A549 (cell line): ENCODE measurements around the gene TTLL9. TPM values are rescaled to one million over a fixed set of nuclear protein-coding genes. Genes with fewer than 3 reads are reported as not detected.

Experiments
- ATAC-seq, 2 experiments: fragments of 200-7000 bp in 1 of 2; fragments of >200 bp in 1 of 2; cut with Nextera tagmentation in 1 of 2; cut with Tn5 transposase in 1 of 2; 3 replicates each; pipeline versions ENCODE4 v1.8.0 to v1.9.1; 2018 to 2020; ENCODE audit warnings: mild to moderate bottlenecking in 1 of 2, moderate library complexity in 1 of 2
- CTCF ChIA-PET: fragments of 300-600 bp; sonication (Branson Sonifier 250); formaldehyde crosslinking; extraction: SDS; loops from one replicate; lab custom pipeline; 2021; ENCODE audit warnings: antibody characterized with exemption, inconsistent platforms; lab: Yijun Ruan, JAX
- POLR2A ChIA-PET: fragments of 350-600 bp; formaldehyde crosslinking; extraction: SDS; loops from one replicate; lab custom pipeline; 2021; ENCODE audit warnings: antibody characterized with exemption, inconsistent platforms; lab: Yijun Ruan, JAX
- DNase-seq, 2 experiments: peaks; one replicate each; pipeline versions ENCODE4 v3.0.0 to v3.0.0-alpha.2; 2011 to 2016; ENCODE audit warnings: low read depth in 1 of 2, low spot score in 1 of 2
- FAIRE-seq: peaks from 2 replicates; lab custom pipeline; 2011; peaks lifted over from hg19 to GRCh38; lab: Jason Lieb, UNC
- H3K27ac ChIP-seq, 2 experiments: fragments of >200 bp; sonication (Bioruptor Twin); formaldehyde crosslinking; 3 replicates each; pipeline ENCODE4 v1.5.1; 2016 to 2017
- H3K4me1 ChIP-seq: fragments of >200 bp; sonication (Bioruptor Twin); formaldehyde crosslinking; 3 replicates; pipeline ENCODE4 v1.6.1; 2016
- H3K4me2 ChIP-seq: fragments of >200 bp; sonication (Bioruptor Twin); formaldehyde crosslinking; 3 replicates; pipeline ENCODE4 v1.6.1; 2016
- H3K4me3 ChIP-seq: fragments of >200 bp; sonication (Bioruptor Twin); formaldehyde crosslinking; 3 replicates; pipeline ENCODE4 v1.5.1; 2016
- H3K9me3 ChIP-seq: fragments of >200 bp; sonication (Bioruptor Twin); formaldehyde crosslinking; 3 replicates; pipeline ENCODE4 v1.6.1; 2016
- BCL3 ChIP-seq: fragments of >200 bp; sonication (Bioruptor Twin); formaldehyde crosslinking; IDR thresholded peaks from 3 replicates; pipeline ENCODE4 v1.6.1; 2016
- CBX2 ChIP-seq: fragments of 200-600 bp; sonication (generic); IDR thresholded peaks from 2 replicates; pipeline ENCODE4 v1.6.1; 2016; ENCODE audit warnings: low read depth, mild to moderate bottlenecking, borderline replicate concordance
- CBX8 ChIP-seq: fragments of 200-600 bp; sonication (generic); IDR thresholded peaks from 2 replicates; pipeline ENCODE4 v1.6.1; 2016
- CHD2 ChIP-seq: fragments of 150-350 bp; IDR thresholded peaks from 2 replicates; pipeline ENCODE4 v1.6.1; 2014; ENCODE audit warnings: low read length; ENCODE audit not compliant: partially characterized antibody
- CHD4 ChIP-seq: fragments of 200-600 bp; sonication (generic); IDR thresholded peaks from 2 replicates; pipeline ENCODE4 v1.6.1; 2016; ENCODE audit warnings: antibody characterized with exemption, mild to moderate bottlenecking, borderline replicate concordance
- E2F6 ChIP-seq: IDR thresholded peaks from 2 replicates; pipeline ENCODE4 v1.6.1; 2012; ENCODE audit warnings: low read depth, borderline replicate concordance
- EHF ChIP-seq: fragments of 250-450 bp; sonication (Bioruptor Pico); IDR thresholded peaks from 2 replicates; pipeline ENCODE4 v1.5.0; 2020; ENCODE audit warnings: mild to moderate bottlenecking
- ESRRA ChIP-seq: fragments of 150-350 bp; IDR thresholded peaks from 2 replicates; pipeline ENCODE4 v1.6.1; 2014; ENCODE audit warnings: mild to moderate bottlenecking, low read length, borderline replicate concordance
- FOSL2 ChIP-seq, 2 experiments: fragments of 450-650 bp in 1 of 2; fragments of >200 bp in 1 of 2; sonication (Bioruptor Twin) in 1 of 2; formaldehyde crosslinking; IDR thresholded peaks; 2 replicates each; pipeline versions ENCODE4 v1.5.0 to v1.6.1; 2016 to 2020; ENCODE audit warnings: mild to moderate bottlenecking in 1 of 2, moderate library complexity in 1 of 2
- FOXS1 ChIP-seq: fragments of 250-450 bp; sonication (Bioruptor Pico); IDR thresholded peaks from 2 replicates; pipeline ENCODE4 v1.5.0; 2020; ENCODE audit warnings: mild to moderate bottlenecking, moderate library complexity
- HDAC2 ChIP-seq: fragments of 200-600 bp; sonication (generic); IDR thresholded peaks from 2 replicates; pipeline ENCODE4 v1.6.1; 2016
- HEYL ChIP-seq: fragments of 250-450 bp; sonication (Bioruptor Pico); IDR thresholded peaks from 2 replicates; pipeline ENCODE4 v1.8.0; 2021; ENCODE audit warnings: mild to moderate bottlenecking, moderate library complexity
- HOXB13 ChIP-seq: fragments of 250-450 bp; sonication (Bioruptor Pico); IDR thresholded peaks from 2 replicates; pipeline ENCODE4 v1.5.0; 2020; ENCODE audit warnings: low read depth, mild to moderate bottlenecking, moderate library complexity
- KDM1A ChIP-seq: fragments of 200-600 bp; sonication (generic); IDR thresholded peaks from 2 replicates; pipeline ENCODE4 v1.6.1; 2016; ENCODE audit warnings: low read depth, mild to moderate bottlenecking
- KDM5A ChIP-seq: fragments of 200-600 bp; sonication (generic); IDR thresholded peaks from 2 replicates; pipeline ENCODE4 v1.6.1; 2016; ENCODE audit warnings: antibody characterized with exemption, mild to moderate bottlenecking
- MAFK ChIP-seq: fragments of 450-650 bp; IDR thresholded peaks from 2 replicates; pipeline ENCODE4 v1.6.1; 2014; ENCODE audit not compliant: partially characterized antibody
- NPAS2 ChIP-seq: fragments of 250-450 bp; sonication (Bioruptor Pico); IDR thresholded peaks from 2 replicates; pipeline ENCODE4 v1.8.0; 2022; ENCODE audit warnings: mild to moderate bottlenecking, moderate library complexity, borderline replicate concordance
- PHF8 ChIP-seq: fragments of 200-600 bp; sonication (generic); IDR thresholded peaks from 2 replicates; pipeline ENCODE4 v1.6.1; 2016; ENCODE audit warnings: low read depth, mild to moderate bottlenecking, antibody characterized with exemption, moderate library complexity, borderline replicate concordance
- REST ChIP-seq: fragments of 200-600 bp; sonication (generic); IDR thresholded peaks from 2 replicates; pipeline ENCODE4 v1.6.1; 2016; ENCODE audit warnings: antibody characterized with exemption, mild to moderate bottlenecking, moderate library complexity
- RFX5 ChIP-seq: fragments of 450-650 bp; IDR thresholded peaks from 2 replicates; pipeline ENCODE4 v1.7.1; 2014; ENCODE audit warnings: antibody characterized with exemption, mild to moderate bottlenecking, moderate library complexity
- TFCP2L1 ChIP-seq: fragments of 250-450 bp; sonication (Bioruptor Pico); IDR thresholded peaks from 2 replicates; pipeline ENCODE4 v1.5.0; 2021; ENCODE audit warnings: mild to moderate bottlenecking
- ZFP36 ChIP-seq: fragments of 450-650 bp; IDR thresholded peaks from 2 replicates; pipeline ENCODE4 v1.6.1; 2014; ENCODE audit warnings: borderline replicate concordance; ENCODE audit not compliant: partially characterized antibody
- ZNF302 ChIP-seq: fragments of 250-450 bp; sonication (Bioruptor Pico); IDR thresholded peaks from 2 replicates; pipeline ENCODE4 v1.9.0; 2021; ENCODE audit warnings: inconsistent platforms, mild to moderate bottlenecking, moderate library complexity
- ZSCAN20 ChIP-seq: fragments of 250-450 bp; sonication (Bioruptor Pico); IDR thresholded peaks from 2 replicates; pipeline ENCODE4 v1.8.0; 2022; ENCODE audit warnings: mild to moderate bottlenecking, moderate library complexity
- WGBS: methylation state at CpG from one replicate; pipeline ENCODE4 v1.1.6; 2017; ENCODE audit errors: missing lambda C conversion rate; 5-methylcytosine and 5-hydroxymethylcytosine counted together
- polyA plus RNA-seq, 4 experiments: library from polyadenylated mRNA; depleted of rRNA in 3 of 4; stranded (reverse); fragments of >200 nt; fragmentation: RNase III in 1 of 4; extraction: RNeasy Plus Mini Kit Qiagen cat#74134 plus additional on column Dnase treatment in 1 of 4; gene quantifications; 2 replicates in 3 of 4; 3 replicates in 1 of 4; pipeline ENCODE4 v1.2.3, GENCODE V29; 2011 to 2017

TTLL9 gene
- polyA plus RNA-seq, 2 of the 4 experiments (the other 2 are of a cell fraction) = 0.06 to 0.15 TPM

GRCh38 chr20:31849306-31849930, 21.0 kb upstream of the TTLL9 start:
- Histone ChIP-seq H3K4me3 (no peak overlapping the region), H3K9me3 (no peaks in the 10 kb centered on the region), H3K4me1 (peaks cover 17% of the 10 kb centered on the region), H3K27ac (no peak overlapping the region), H3K4me2 (0 out of 3 replicates have a peak overlapping the region, but pooled peaks have one; percentile 28)
- FAIRE-seq (no peak), ATAC-seq (no peak), DNase-seq (no peak)
- 31% methylated on average over 24 of the region's 45 CpGs for WGBS
- ChIA-PET CTCF (interaction anchor here (1.7 to 11.6 kb wide), 10 partner anchors 9 to 243 kb away, joined by 5 to 193 read pairs (median 72); partner anchors contain the start of genes FOXS1 and PDRG1), POLR2A (no interaction called here)
- TF ChIP-seq ZFP36 (no peak), CBX2 (no peak), HDAC2 (no peak), CHD2 (no peak), RFX5 (no peak), E2F6 (no peak), ZNF302 (no peak), BCL3 (no peak), NPAS2 (CRISPR knock-in tag) (no peak), KDM5A (no peak), PHF8 (no peak), FOXS1 (no peak), ZSCAN20 (no peak), CHD4 (no peak), HOXB13 (no peak), MAFK (no peak), REST (no peak), KDM1A (no peak), EHF (CRISPR knock-in tag) (no peak), HEYL (no peak)

- DNase-seq (no peak), ATAC-seq (peak in 1 of 2 experiments; percentile 25; a peak in 3 of 6 replicates), FAIRE-seq (no peak)
- CTCF ChIA-PET = interaction anchor here (0.7 to 11.6 kb wide), 27 partner anchors 11 to 280 kb away, joined by 3 to 193 read pairs (median 9); partner anchors contain the start of genes FOXS1, MYLK2 and PDRG1
- no peak overlapping the region for H3K4me2 ChIP-seq
- H3K4me1 ChIP-seq = peaks cover under 1% of the 10 kb centered on the region; the same call in 2 of the 3 replicates
- no peaks in the 10 kb centered on the region for H3K9me3 ChIP-seq
- H3K4me3 ChIP-seq = no peak overlapping the region
- POLR2A ChIA-PET = no interaction called here
- 37% methylated on average over 11 of the region's 11 CpGs for WGBS
- H3K27ac ChIP-seq = no peak overlapping the region
- TF ChIP-seq CBX8 (no peak), TFCP2L1 (CRISPR knock-in tag) (no peak), REST (no peak), MAFK (no peak), HDAC2 (no peak), BCL3 (no peak), FOSL2 (IDR thresholded peaks at IDR 0.05) (no peak), FOSL2 (CRISPR knock-in tag; IDR thresholded peaks at IDR 0.05) (no peak), E2F6 (no peak), FOXS1 (no peak), ESRRA (no peak)
Observed at GRCh38 chr20:31851240-31851955, 19.0 kb upstream of the TTLL9 start.
